Immature natural killer cell (primary cell): ENCODE results near the gene NFU1. TPM values are rescaled to one million over a fixed set of nuclear protein-coding genes. Genes with fewer than 3 reads are reported as not detected.

Source experiments
- DNase-seq, 3 donors: peaks; one replicate each; pipeline ENCODE4 v3.0.0; 2022; ENCODE audit warnings: mixed read lengths in 1 of 3
- H3K27ac Mint-ChIP-seq, 6 donors: one replicate each; pipeline ENCODE4 v1.8.0; 2020; ENCODE audit warnings: mixed read lengths in 6 of 6, mild to moderate bottlenecking in 5 of 6, inconsistent platforms in 4 of 6, moderate library complexity in 3 of 6
- H3K27me3 Mint-ChIP-seq, 3 donors: one replicate each; pipeline ENCODE4 v1.8.0; 2020 to 2021; ENCODE audit warnings: low read depth in 3 of 3, mild to moderate bottlenecking in 3 of 3, mixed read lengths in 3 of 3, moderate library complexity in 3 of 3, inconsistent platforms in 1 of 3
- H3K36me3 Mint-ChIP-seq, 3 donors: one replicate each; pipeline ENCODE4 v1.8.0; 2020; ENCODE audit warnings: mixed read lengths in 3 of 3, inconsistent platforms in 2 of 3, mild to moderate bottlenecking in 2 of 3
- H3K4me1 Mint-ChIP-seq, 2 donors: one replicate each; pipeline ENCODE4 v1.8.0; 2020; ENCODE audit warnings: inconsistent platforms in 2 of 2, mild to moderate bottlenecking in 2 of 2, mixed read lengths in 2 of 2, moderate library complexity in 1 of 2
- H3K4me3 Mint-ChIP-seq, 5 donors: one replicate each; pipeline ENCODE4 v1.8.0; 2020; ENCODE audit warnings: mild to moderate bottlenecking in 5 of 5, mixed read lengths in 5 of 5, inconsistent platforms in 3 of 5, moderate library complexity in 3 of 5
- H3K9me3 Mint-ChIP-seq, 6 donors: one replicate each; pipeline ENCODE4 v1.8.0; 2020; ENCODE audit warnings: mild to moderate bottlenecking in 6 of 6, mixed read lengths in 6 of 6, inconsistent platforms in 4 of 6, moderate library complexity in 3 of 6
- polyA plus RNA-seq, 3 donors: library from polyadenylated mRNA; unstranded; fragments of 300-500 nt; fragmentation: Illumina TruSeq; gene quantifications; one replicate each; pipeline ENCODE4 v1.2.3, GENCODE V29; 2021

Gene NFU1
- 100 to 1,000 TPM in 2 of 3 donors, 10 to 100 TPM in 1; 67.2 to 130 (median 126) TPM for polyA plus RNA-seq

DNA sequence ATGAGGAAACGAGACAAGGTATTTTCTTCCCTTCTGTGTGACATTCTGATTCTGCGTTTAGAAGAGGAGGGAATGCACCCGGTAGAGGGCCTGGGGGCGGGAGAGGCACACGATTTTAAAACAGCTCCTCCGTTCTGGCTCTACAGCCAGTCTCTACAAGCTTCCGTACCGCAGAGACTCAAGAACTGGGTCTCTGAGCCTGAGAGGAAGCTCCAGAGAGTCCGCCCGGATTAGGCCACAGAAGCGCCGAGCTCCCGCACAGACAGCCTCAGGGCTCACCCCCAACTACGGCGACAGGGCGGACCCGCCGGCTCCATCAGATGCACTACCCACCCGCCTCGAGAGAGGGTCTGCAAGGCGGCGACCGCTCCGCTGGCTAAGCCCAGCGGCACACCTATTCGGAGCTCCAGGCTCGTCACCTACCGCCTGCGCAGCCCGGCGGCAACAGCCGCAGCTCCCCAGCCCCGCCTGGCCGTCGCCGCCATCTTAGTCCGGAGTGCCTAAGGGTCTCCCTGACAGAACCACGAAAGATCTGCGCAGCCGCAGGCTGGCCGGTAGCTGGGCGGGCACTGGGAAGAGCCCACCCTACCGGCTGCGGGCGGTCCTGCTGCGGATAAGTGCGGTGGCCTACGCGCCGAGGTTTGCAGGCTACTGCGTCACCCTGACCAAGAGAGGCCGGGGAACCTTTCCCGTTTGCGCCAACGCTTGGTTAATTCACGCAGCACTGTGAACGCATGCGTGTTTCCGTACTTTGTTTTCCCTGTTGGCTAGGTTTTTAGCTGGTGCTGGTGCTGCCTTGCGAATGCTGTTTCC, at the start of gene NFU1:
TSS of gene NFU1 (minus strand) at position 498 of the 813 bp plus-strand sequence. CDS start at position 485, 13 bp downstream.
- H3K9me3 Mint-ChIP-seq = no peaks in the 10 kb centered on the region
- peaks cover 34 to 36% of the 10 kb centered on the region in 2 donors for H3K4me1 Mint-ChIP-seq

DNA sequence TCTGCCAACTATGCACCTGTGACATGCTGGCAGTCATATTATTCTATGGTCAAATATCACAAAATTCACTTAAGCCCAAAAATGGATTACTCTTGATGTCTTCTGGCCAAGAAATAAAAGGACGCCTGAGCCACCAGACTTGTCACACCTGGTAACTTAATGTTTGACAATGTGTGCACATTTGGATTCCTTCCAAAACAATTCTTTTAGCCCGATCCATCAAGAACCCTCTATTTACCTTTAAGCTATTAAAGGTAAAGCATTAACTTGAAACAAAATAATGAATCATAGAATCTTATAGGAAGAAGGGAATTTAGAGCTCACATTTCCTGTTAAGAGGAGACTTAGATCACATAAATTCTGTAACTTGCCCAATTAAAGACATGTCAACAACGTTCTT, 46.5 kb upstream of the NFU1 start:
- Mint-ChIP-seq H3K27me3 (peaks cover 0 to 3% (median 2%) of the 10 kb centered on the region in 3 donors), H3K36me3 (peaks cover 18 to 30% (median 19%) of the 10 kb centered on the region in 3 donors), H3K27ac (peak overlapping the region in 5 of 6 donors; percentile 8 to 39 (median 18)), H3K9me3 (no peaks in the 10 kb centered on the region), H3K4me3 (no peak overlapping the region), H3K4me1 (peaks cover 21 to 25% of the 10 kb centered on the region in 2 donors)
- no peak for DNase-seq

More for the DNA sequence above, at the start of gene NFU1:
- Mint-ChIP-seq H3K36me3 (peaks cover 0 to 6% (median 4%) of the 10 kb centered on the region in 3 donors), H3K4me3 (peak within 1 kb of the TSS; percentile 89 to 99 (median 94)), H3K27me3 (peaks cover 5 to 18% (median 9%) of the 10 kb centered on the region in 3 donors), H3K27ac (peak within 1 kb of the TSS; percentile 95 to 100 (median 98))
- DNase-seq = peak; percentile 97 to 98 (median 98)

DNA sequence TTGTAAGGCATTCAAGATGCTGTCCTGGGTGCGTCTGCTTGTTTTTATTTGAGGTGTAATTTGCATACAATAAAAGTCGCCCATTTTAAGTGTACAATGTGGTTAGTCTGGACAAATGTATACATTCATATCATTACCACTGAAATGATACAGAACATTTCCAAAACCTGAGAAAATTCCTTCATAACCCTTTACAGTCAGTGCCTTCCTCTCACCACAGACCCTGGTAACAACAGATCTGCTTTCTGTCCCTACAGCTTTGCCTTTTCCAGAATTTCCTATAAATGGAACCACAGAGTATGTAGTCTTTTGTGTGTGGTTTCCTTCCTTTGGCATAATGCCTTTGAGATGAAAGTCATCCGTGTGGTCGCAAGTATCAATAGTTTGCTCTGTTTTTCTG, 45.8 kb upstream of the NFU1 start:
- Mint-ChIP-seq H3K27ac (peak overlapping the region in 2 of 6 donors; percentile 8 to 18), H3K4me1 (peaks cover 22 to 25% of the 10 kb centered on the region in 2 donors), H3K9me3 (no peaks in the 10 kb centered on the region), H3K27me3 (peaks cover 0 to 3% (median 2%) of the 10 kb centered on the region in 3 donors), H3K4me3 (no peak overlapping the region), H3K36me3 (peaks cover 14 to 32% (median 14%) of the 10 kb centered on the region in 3 donors)
- no peak for DNase-seq

DNA sequence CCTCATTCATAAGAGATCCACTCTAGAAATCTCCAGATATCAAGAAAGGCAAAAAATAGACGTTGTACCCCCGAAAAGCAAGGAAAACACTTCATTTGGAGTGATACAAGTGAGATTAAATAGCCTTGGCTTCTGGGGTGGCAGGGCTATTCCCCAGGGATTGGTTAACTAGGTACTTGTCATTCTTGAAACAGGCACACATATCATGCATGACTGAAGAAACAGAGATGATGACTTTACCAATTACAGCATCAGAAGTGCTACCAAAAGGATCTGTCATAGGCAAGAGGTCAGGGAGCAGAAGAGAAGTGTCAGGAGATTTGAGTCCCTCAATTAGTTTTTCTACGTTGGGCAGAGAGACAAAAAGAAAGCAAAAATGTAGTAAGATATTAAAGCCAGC, 45.2 kb upstream of the NFU1 start:
- Mint-ChIP-seq H3K4me3 (no peak overlapping the region), H3K36me3 (peaks cover 14 to 32% (median 14%) of the 10 kb centered on the region in 3 donors), H3K27me3 (peaks cover 0 to 2% (median 1%) of the 10 kb centered on the region in 3 donors), H3K4me1 (peaks cover 23 to 31% of the 10 kb centered on the region in 2 donors), H3K27ac (peak overlapping the region in 4 of 6 donors; percentile 10 to 79 (median 20)), H3K9me3 (no peaks in the 10 kb centered on the region)
- DNase-seq = no peak

DNA sequence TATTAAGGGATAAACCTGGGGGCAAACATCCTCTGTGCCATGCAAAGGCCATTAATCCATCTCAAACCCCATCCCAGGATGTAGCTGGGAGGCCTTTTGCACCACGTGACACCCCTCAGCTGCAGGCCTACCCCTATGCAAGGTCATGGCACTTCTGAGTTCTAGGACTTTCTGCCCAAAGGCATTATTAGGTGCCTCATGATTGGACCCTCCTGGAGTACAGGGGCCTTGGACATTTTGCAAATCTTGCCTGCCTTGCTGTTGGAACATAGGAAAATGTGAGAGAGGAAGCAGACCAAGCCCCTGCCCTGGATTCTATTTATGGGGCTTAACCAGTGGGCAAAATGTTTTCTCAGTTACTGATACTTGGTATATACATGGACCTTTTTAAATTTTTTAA, 44.2 kb upstream of the NFU1 start:
- no peaks in the 10 kb centered on the region for H3K9me3 Mint-ChIP-seq
- peak overlapping the region; percentile 13 to 72 (median 28) for H3K27ac Mint-ChIP-seq
- H3K4me1 Mint-ChIP-seq = peaks cover 30 to 40% of the 10 kb centered on the region in 2 donors
- no peak for DNase-seq
- peaks cover 0 to 2% (median 1%) of the 10 kb centered on the region in 3 donors for H3K27me3 Mint-ChIP-seq
- H3K36me3 Mint-ChIP-seq = peaks cover 4 to 28% (median 10%) of the 10 kb centered on the region in 3 donors
- peak overlapping the region in 1 of 5 donors; percentile 7 for H3K4me3 Mint-ChIP-seq

GRCh38 chr2:69477627-69478026, 40.4 kb upstream of the NFU1 start:
- H3K4me1 Mint-ChIP-seq = peaks cover 35 to 54% of the 10 kb centered on the region in 2 donors
- peaks cover 10 to 23% (median 16%) of the 10 kb centered on the region in 3 donors for H3K36me3 Mint-ChIP-seq
- H3K27me3 Mint-ChIP-seq = peaks cover 0 to 3% (median 0%) of the 10 kb centered on the region in 3 donors
- DNase-seq = no peak
- H3K27ac Mint-ChIP-seq = peak overlapping the region; percentile 18 to 82 (median 40)
- H3K9me3 Mint-ChIP-seq = no peaks in the 10 kb centered on the region
- no peak overlapping the region for H3K4me3 Mint-ChIP-seq

GRCh38 chr2:69474688-69475087, 37.5 kb upstream of the NFU1 start:
- peaks cover 11 to 15% (median 15%) of the 10 kb centered on the region in 3 donors for H3K36me3 Mint-ChIP-seq
- H3K27me3 Mint-ChIP-seq = peaks cover 0 to 2% (median 0%) of the 10 kb centered on the region in 3 donors
- no peak overlapping the region for H3K4me3 Mint-ChIP-seq
- H3K27ac Mint-ChIP-seq = peak overlapping the region in 3 of 6 donors; percentile 42 to 91 (median 53)
- no peaks in the 10 kb centered on the region for H3K9me3 Mint-ChIP-seq
- H3K4me1 Mint-ChIP-seq = peaks cover 28 to 37% of the 10 kb centered on the region in 2 donors
- DNase-seq = no peak

DNA sequence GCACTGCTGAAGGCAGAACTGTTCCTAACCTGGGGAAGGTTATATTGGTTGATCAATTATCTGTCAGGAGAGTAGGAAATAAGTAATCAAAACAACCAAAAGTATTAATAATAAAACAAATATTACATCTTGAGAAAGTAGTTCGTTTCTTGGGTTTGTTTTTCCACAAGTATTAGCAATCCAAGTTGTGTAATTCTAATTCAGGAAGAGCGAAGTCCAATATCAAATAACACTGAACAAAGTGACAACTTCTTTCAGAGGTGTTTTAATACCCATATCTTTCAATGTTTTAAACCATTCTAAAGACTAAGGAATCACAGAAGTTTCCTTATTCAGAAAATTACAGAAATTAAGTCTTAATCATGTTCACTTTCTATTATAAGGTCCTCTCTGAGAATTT, 34.6 kb upstream of the NFU1 start:
- H3K27ac Mint-ChIP-seq = peak overlapping the region in 5 of 6 donors; percentile 25 to 82 (median 57)
- H3K9me3 Mint-ChIP-seq = no peaks in the 10 kb centered on the region
- DNase-seq = no peak
- H3K4me1 Mint-ChIP-seq = peaks cover 28 to 43% of the 10 kb centered on the region in 2 donors
- H3K27me3 Mint-ChIP-seq = peaks cover 0 to 2% (median 0%) of the 10 kb centered on the region in 3 donors
- H3K36me3 Mint-ChIP-seq = peaks cover 9 to 15% (median 11%) of the 10 kb centered on the region in 3 donors
- no peak overlapping the region for H3K4me3 Mint-ChIP-seq

GRCh38 chr2:69470911-69471310, 33.7 kb upstream of the NFU1 start:
- H3K36me3 Mint-ChIP-seq = peaks cover 9 to 15% (median 11%) of the 10 kb centered on the region in 3 donors

DNA sequence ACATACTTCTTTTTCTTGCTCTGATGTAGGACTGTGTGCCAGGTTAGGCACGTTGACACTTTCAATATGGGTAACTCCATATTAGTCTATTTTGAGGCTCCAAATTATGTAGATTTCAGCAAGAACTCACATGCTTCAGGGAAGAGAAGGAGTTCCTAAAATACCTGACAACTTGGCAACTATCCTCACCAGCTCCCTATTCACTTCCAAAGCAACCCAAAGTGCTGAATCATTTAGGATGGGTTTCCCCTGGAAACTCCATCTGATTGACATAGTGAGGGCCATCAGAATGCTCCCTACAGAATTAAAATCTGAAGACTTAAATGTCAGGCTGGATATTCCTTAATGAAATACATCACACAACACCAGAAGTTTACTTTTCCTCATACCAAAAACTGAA, 32.5 kb upstream of the NFU1 start:
- no peak for DNase-seq
- Mint-ChIP-seq H3K4me3 (no peak overlapping the region), H3K27ac (peak overlapping the region; percentile 43 to 88 (median 70)), H3K36me3 (peaks cover 11 to 14% (median 12%) of the 10 kb centered on the region in 3 donors), H3K4me1 (peaks cover 15 to 24% of the 10 kb centered on the region in 2 donors), H3K9me3 (no peaks in the 10 kb centered on the region), H3K27me3 (peaks cover 0 to 4% (median 0%) of the 10 kb centered on the region in 3 donors)

More at GRCh38 chr2:69470911-69471310, 33.7 kb upstream of the NFU1 start:
- Mint-ChIP-seq H3K4me3 (no peak overlapping the region), H3K27me3 (peaks cover 0 to 1% (median under 1%) of the 10 kb centered on the region in 3 donors), H3K4me1 (peaks cover 20 to 35% of the 10 kb centered on the region in 2 donors), H3K9me3 (no peaks in the 10 kb centered on the region), H3K27ac (peak overlapping the region in 4 of 6 donors; percentile 56 to 88 (median 70))
- DNase-seq = no peak

DNA sequence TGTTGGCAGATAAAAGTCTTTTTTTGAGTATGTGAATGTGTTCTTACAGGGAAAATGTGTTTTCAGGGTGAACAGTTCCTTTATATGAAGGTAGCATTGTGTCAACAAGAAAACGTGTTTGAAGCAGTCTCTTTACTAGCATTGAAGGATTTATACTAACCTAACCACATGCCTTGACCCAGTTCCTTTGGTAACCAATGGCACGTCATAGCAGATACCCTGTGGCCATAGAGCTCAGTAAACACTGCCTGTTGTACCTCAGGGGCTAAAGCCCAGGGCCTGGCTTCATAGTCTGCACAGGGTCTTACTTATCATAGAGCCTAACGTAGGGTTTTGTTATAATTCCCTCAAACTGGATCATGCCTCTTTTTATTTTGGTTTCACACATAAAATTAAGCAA, 32.1 kb upstream of the NFU1 start:
- Mint-ChIP-seq H3K4me1 (peaks cover 15 to 24% of the 10 kb centered on the region in 2 donors), H3K4me3 (no peak overlapping the region), H3K27ac (peak overlapping the region; percentile 56 to 88 (median 72)), H3K27me3 (peaks cover 0 to 4% (median 0%) of the 10 kb centered on the region in 3 donors), H3K36me3 (peaks cover 12 to 16% (median 15%) of the 10 kb centered on the region in 3 donors), H3K9me3 (no peaks in the 10 kb centered on the region)
- DNase-seq = peak; percentile 42 to 59 (median 42)

DNA sequence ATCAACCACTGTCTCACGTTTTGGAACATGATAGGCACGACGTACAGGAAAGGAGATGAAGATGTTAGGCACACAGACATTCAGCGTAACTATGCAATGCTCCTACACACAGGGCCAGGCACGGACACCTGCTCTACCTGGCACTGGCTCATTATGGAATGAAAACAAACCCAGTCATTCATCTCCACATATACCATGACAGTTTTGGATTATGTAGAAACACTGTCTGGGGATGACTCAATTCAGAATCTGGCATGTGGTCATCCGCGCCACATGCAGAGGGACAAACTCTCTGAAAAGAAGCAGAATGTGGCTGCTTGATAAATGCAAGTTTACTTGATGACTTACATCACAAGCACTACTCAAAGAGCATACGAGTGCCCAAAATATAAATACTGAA, 29.5 kb upstream of the NFU1 start:
- Mint-ChIP-seq H3K4me1 (peaks cover 15 to 24% of the 10 kb centered on the region in 2 donors), H3K4me3 (no peak overlapping the region), H3K27me3 (peaks cover 0 to 4% (median 2%) of the 10 kb centered on the region in 3 donors), H3K9me3 (no peaks in the 10 kb centered on the region), H3K27ac (peak overlapping the region in 2 of 6 donors; percentile 49 to 58), H3K36me3 (peaks cover 9 to 21% (median 16%) of the 10 kb centered on the region in 3 donors)
- DNase-seq = no peak

DNA sequence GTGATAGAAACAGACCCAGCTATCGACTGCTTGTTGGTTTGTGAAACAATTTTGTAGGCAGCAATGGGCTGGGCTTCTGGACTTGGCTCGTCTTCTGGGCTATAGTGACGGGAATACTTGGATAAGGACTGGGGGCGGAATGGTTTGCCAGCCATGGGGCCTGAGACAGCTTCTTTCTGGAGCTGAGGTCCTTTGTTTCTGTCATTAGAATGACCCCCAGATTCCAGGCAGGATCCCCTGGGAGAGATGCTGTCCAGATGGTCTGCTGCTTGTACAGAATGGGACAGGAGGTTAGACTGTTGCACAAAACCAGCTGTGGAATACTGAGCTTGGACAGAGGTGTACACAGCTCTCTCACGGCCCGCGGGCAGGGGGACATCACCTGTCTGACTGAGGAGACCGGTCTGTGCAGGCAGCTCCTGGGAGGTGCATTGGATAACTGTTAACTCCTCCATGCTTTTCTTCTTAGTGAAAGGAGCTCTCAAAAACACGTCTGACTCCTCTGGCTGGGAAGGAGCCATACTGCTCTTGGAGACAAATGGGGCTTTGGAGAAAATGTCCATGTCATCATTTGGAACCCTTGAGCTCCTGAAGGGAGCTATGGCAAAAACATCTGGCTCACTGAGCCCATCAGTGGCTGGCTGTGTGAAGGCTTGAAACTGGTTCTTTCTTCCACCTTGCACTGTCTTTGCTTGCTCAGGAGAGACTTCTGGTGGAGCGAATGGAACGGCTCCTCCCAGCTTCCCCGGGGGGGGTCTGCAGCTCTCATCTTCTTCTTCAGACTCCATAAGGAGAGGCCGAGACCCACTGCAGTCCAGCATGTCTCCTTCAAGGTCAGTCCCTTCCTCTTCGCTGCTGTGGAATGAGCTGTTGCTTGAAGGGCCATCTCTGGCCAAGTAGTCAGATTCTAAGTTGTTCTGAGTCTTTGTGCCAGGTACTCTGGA, 28.6 kb upstream of the NFU1 start:
- H3K27me3 Mint-ChIP-seq = peaks cover 0 to 4% (median 2%) of the 10 kb centered on the region in 3 donors
- H3K4me3 Mint-ChIP-seq = no peak overlapping the region
- no peak for DNase-seq
- H3K9me3 Mint-ChIP-seq = no peaks in the 10 kb centered on the region
- H3K27ac Mint-ChIP-seq = peak overlapping the region in 5 of 6 donors; percentile 21 to 58 (median 49)
- H3K4me1 Mint-ChIP-seq = peaks cover 13 to 24% of the 10 kb centered on the region in 2 donors
- peaks cover 9 to 22% (median 20%) of the 10 kb centered on the region in 3 donors for H3K36me3 Mint-ChIP-seq
